HG03103 (cell line): ENCODE data around the gene TNRC6C.
"Not testable (repeated sequence)": the region's sequence is repeated elsewhere in the genome, so short reads cannot be mapped to it uniquely, and the experiment has no call there.

ENCODE experiments used
- ATAC-seq: cut with Tn5 transposase; IDR thresholded peaks from one replicate; pipeline ENCODE4 v1.9.1; 2021; ENCODE audit warnings: low read depth; ENCODE audit not compliant: unreplicated experiment

The TNRC6C gene

GRCh38 chr17:78132767-78133178 lies 174.3 kb downstream of the TNRC6C start:
- ATAC-seq: no peak

- no peak for ATAC-seq
Observed at GRCh38 chr17:78133179-78133951, 174.9 kb downstream of the TNRC6C start.

GRCh38 chr17:78133971-78134898 lies 175.7 kb downstream of the TNRC6C start:
- no peak for ATAC-seq

GRCh38 chr17:78134899-78135385 lies 176.4 kb downstream of the TNRC6C start:
- no peak for ATAC-seq

GRCh38 chr17:78135858-78136500 lies 177.5 kb downstream of the TNRC6C start:
- ATAC-seq: no peak

GRCh38 chr17:78137392-78138203 lies 179.1 kb downstream of the TNRC6C start:
- ATAC-seq: no peak

GRCh38 chr17:78138204-78139060 lies 179.9 kb downstream of the TNRC6C start:
- no peak for ATAC-seq

GRCh38 chr17:78139861-78140168 lies 181.3 kb downstream of the TNRC6C start:
- not testable (repeated sequence) for ATAC-seq

- ATAC-seq: peak; percentile 68
Observed at GRCh38 chr17:78140169-78141051, 181.9 kb downstream of the TNRC6C start.

- ATAC-seq: no peak
Observed at GRCh38 chr17:78141437-78142118, 183.1 kb downstream of the TNRC6C start.

- no peak for ATAC-seq
Observed at GRCh38 chr17:78142119-78142861, 183.8 kb downstream of the TNRC6C start.

- no peak for ATAC-seq
Observed at GRCh38 chr17:78143214-78144146, 185.0 kb downstream of the TNRC6C start.

GRCh38 chr17:78144147-78144719 lies 185.7 kb downstream of the TNRC6C start:
- ATAC-seq: no peak

GRCh38 chr17:78144736-78145641 lies 186.5 kb downstream of the TNRC6C start:
- no peak for ATAC-seq

- no peak for ATAC-seq
Observed at GRCh38 chr17:78146471-78146869, 188.0 kb downstream of the TNRC6C start.
